GM21717 (cell line): ENCODE results near the gene AIMP1.
"Not testable (repeated sequence)": the region's sequence is repeated elsewhere in the genome, so short reads cannot be mapped to it uniquely, and the experiment has no call there.

ENCODE experiments used
- ATAC-seq: cut with Tn5 transposase; IDR thresholded peaks from one replicate; pipeline ENCODE4 v1.9.1; 2021; ENCODE audit warnings: mild to moderate bottlenecking, moderate library complexity; ENCODE audit not compliant: unreplicated experiment

AIMP1 gene

DNA sequence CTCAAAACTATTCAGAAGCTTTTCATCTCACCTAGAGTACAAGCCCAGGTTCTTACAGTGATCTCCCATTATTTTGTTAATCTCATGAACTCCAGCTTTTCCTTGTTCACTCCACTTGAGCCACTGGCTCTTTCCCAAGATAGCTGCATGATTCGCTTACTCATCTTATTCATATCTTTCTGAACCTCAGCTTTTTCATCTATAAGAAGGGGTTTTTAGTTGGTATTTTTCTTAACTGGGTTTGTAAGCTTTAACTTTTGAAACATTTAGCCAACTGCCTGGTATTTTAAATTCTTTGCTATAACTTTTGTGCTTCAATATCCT lies 28.3 kb downstream of the AIMP1 start:
- no peak for ATAC-seq

DNA sequence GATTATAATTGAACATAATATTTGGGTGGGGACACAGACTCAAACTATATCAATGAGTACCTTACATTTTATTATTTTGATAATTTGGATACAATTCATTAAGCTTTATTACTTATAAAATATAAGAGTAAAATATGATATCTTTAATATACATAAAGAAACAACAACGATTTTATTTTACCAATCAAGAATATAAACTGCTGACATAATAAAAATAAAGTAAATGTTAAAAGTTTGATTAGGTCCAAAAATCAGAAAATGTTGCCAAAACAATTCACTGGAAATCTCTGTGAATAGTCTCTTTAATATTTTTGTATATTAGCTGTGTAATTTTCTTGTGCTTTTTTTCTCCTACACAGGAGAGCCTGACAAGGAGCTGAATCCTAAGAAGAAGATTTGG lies 30.8 kb downstream of the AIMP1 start:
- no peak for ATAC-seq

DNA sequence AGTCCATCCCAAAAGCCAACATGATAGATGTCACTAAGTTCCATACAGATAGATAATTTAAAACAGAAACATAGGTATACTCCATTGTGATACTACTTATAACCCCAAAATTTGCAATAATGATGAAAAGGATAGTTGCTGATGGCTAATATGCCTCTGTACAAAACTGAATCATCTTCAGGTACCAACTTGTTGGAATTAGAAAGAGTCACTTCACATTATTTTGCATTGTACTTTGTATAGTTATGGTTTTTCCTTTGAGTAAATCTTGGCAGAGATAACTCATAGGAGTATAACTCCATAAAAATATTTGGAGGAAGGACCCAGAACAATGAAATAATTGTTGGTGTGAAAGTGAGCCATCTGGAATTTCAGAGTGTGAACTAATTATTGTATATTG lies 34.7 kb downstream of the AIMP1 start:
- no peak for ATAC-seq

DNA sequence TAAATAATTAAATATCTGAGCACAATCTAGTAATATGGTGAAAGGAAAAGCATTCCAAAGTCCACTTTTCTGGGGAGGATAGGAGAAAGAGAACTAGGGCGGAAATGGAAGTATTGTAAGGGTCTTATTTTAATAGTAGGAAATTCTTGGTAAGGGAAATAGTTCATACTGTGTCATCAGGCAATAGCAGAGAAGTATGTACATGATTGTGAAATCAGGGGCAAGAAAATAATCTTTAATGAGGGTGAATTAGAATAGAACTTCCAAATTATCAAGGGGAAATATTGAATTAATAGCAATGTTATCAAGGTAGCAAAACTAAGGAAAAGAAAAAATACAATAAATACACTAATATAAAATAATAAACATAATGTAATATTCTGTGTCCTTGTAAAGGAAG lies 37.4 kb downstream of the AIMP1 start:
- no peak for ATAC-seq

DNA sequence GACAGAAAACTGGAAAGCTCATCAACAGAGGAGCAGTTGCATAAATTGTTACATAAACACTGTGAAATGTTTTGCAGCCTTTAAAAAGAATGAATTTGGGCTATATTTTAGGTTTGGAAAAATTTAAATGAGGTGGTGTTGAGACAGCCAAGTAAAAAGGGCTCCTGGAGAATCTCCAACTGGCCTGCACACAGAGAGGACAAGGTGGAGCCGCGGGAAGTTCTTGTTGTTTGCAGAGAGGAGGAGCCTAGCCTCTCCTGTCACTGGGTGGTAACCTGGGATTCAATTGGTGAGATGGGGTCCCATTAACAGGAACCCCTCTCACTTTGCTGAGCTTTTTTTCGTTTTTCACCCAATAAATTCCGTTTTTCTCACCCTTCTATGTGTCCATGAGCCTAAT lies 38.8 kb downstream of the AIMP1 start:
- ATAC-seq = no peak

DNA sequence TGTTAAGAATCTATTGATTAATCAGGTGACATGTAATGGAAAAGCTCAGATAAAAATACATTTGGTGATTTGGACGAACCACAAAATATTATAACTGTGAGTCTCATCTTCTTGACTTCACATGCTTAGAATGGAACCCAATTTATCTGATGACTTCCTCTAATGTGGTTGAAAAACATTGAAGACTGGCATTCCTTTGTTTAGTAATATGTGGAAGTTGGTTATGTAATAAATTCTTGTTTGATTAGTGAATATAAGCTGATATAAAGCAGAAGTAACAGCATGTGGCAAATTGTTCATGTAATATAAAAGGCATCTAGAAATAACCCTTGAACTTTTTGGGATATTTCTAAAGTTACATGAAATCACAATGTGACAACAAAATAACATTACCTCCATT lies 42.5 kb downstream of the AIMP1 start:
- ATAC-seq = no peak

DNA sequence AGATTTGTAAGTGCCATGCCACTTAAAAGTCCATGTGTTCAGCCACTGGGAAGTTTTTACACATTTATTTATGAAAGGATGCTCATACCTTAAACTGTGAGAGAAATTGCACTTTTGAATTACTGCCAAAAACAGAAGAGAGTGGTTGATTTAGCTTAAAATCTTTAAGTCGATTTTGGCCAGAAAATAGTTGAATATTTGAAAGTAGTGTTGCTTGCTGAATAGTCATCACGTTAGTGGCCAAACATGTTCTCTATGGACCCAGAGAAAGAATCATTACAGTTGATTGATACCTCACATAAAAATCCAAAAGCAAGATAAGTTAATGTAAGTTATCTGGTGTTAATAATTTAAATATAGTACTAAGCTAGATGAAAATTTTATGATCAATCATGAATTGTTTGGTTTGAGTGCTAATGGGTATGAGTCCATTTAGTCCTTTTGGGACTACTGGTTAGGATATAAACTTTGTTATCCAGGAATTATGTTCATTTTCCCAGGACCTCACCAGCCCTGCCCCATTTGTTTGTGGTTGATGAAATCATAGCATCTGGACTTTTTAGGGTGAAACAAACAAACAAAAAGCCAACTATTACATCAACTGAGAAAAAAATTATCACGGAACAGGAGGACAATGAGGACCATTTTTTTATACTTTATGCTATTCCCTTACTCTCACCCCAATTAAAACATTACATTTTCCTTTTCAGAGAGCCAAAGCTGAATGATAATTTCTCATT lies 45.9 kb downstream of the AIMP1 start:
- ATAC-seq = no peak

DNA sequence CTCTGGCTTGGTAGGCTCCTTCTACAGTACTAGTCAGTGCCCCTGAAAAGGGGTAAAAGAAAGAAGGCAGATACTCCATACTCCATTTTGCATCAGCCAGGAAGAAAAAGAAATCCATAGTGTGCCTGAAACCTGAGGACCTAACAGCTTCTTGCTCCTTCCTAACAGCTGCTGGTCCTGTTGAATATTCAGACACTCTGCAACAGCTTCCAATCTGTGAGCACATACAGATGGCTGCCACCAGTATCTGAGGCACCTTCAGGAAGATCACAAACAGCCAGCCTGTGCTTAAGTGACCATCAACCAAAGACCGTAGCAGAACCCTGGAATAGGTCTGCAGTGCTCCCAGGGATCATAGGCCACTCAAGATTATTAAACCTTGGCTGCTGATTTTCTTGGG lies 47.9 kb downstream of the AIMP1 start:
- no peak for ATAC-seq

DNA sequence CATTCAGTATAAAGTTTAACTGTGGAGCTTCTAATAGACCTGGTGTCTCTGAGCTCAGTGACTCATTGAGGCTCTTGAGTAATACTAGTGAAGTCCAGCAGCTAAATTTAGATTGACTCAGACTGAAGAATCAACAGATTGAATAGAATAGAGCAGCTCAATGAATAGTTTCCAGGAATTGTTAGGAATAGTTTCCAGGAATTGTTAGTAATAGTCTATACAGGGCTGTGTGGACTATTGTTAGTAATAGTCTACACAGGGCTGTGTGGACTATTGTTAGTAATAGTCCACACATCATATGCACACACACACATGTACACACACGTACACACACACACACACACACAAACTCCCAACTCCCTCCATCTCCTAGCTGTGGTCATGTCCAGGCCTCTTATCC lies 49.3 kb downstream of the AIMP1 start:
- ATAC-seq = no peak

DNA sequence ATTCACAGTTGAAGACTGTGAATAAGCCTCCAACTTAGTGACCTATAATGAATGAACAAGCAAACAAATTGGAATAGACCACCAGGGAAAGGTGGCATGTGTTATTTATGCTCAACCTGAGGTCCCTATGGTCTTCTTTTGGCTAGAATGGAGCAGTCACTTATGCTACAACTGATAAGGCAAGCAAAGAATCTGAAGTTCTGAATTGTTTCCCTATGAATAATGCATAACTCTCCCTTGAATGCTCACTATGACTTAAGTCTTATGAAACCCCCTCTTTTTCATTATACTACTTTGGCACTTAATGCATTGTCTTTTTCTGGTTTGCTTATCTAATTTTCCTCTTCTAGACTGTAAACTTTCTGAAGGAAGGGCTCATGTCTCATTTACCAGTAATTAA lies 49.7 kb downstream of the AIMP1 start:
- ATAC-seq = no peak

DNA sequence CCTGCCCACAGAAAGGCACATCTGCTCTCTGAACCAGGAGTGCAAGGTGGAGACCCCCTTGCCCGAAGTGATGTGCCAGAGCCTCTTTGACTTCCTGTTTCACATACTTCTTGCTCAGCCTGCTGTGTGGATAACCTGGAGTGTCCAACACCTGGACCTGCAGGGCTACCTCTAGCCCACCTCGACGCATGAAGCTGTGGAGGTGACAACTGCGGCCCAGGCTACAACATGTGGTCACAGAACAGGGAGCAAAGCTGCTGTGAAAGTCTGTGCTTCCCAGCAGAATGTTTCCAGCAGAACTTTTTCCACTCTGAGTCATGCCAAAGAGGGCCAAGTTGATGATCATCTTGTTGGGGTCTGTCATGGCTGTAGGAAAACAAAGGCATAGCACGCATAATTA lies 50.7 kb downstream of the AIMP1 start:
- no peak for ATAC-seq

DNA sequence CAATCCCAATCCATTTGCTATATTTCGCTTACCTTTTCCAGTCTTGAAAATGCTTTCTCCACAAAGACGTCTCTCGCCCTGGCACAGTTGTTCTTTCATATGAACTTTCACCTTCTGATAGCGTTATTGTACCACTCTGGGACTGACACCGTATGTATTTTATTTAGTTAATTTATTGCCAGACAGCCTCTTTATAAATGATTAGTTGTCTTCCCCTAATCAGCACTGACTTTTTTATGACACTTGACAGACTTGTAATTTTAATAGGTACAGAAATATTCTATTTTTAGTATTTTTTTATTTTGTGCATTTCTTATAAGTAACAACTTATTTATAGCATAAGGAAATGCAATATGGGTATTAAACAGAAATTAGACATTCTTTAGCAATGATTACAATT lies 52.3 kb downstream of the AIMP1 start, which contains the start of gene GIMD1:
Gene GIMD1 (minus strand): TSS at position 101 of the 400 bp plus-strand sequence. CDS start 1,343 bp downstream, outside the sequence.
- no peak for ATAC-seq

DNA sequence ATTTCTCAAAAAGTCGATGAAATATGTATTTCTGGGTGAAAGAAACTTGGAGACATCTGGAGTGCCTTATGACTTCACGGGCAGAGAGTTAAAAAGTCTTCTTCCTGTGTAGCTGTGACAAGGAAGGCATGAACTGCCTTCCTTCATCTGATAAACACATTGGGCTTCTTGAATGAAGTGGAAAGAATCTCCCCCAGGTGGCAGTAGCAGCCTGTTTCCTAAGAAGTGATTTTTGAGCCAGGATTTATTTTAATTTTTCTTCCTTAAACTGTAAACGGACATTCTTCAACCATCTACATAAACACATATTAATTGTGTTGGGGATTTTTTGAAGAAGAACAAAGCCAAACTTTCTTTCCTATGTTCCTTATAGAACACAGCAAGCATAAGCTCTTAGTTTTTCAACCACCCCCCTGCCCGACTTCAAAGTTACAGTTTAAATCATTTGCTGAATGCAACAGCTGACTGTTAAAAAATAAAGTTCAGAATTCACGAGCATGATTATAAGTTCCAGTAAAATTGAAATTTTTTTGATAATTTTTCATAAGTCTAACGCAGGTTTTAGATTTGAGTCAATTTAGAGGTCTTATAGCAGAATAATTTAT lies 53.2 kb downstream of the AIMP1 start:
- ATAC-seq = peak; percentile 62

DNA sequence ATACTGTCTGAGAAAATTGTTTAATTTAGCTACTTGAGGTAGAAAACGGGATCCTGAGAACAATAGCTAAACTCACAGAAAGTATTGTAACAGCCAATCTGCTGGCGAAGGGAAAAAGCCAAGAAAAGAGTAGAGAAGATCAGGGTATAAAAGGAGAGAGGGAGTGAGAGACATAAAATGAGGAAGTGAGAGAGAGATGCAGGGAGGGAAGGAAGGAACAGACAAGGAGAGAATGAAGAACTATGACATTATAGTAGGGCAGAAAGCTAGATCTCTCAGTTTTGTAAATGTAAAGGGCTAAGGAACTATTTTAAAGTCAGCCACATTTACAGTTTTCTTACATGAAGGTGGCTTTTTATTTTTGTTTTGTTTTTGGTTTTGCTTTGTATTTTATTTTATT lies 53.9 kb downstream of the AIMP1 start:
- no peak for ATAC-seq

DNA sequence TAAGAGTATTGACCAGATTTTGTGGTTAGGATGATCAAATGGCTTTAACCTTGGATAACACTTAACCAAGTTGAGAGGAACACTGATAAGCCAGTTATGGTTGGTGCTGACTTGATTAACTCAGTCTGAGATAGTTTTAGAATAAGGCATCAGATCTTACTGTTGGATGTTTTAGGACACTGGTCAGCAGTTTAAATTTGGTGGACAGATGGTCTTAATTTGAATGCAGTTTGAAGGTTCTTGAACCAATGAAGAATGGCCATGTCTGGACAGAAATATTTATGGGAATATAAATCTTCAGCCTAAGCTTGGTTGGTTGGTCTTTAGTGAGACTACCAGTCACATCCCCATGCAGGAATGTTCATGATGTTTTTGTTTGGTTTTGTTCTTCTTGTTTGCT lies 54.8 kb downstream of the AIMP1 start:
- no peak for ATAC-seq

DNA sequence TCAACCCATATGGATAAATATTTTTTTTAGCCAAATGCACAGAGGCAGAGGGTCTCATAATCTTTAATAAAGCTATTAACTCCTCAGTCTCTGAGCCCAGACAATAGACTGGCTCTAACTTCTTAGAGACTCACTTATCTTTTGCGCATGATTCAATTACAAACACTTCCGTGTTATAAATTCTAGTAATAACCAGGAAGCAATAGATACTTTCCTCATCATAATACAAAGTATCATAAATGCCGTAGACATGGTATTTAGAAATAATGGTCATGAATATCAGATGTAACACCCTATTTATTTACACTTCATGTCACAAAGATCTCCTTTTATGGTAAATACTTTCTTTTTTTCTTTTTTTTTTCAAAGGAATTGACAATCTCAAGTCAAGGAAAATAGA lies 56.7 kb downstream of the AIMP1 start:
- ATAC-seq = no peak

DNA sequence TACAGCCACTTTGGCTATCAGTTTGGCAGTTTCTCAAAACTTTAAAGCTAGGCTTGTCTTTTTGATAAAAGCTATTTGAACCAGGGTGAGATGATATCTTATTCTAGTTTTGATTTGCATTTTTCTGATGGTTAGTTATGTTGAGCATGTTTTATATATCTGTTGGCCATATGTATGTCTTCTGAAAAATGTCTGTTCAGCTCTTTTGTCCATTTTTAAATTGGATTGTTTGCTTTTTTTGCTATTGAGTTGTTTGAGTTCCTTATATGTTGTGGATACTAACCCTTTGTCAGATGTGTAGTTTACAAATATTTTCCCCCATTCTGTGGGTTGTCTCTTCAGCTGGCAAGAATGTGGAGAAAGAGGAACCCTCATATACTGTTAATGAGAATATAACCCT lies 63.8 kb downstream of the AIMP1 start:
- no peak for ATAC-seq

DNA sequence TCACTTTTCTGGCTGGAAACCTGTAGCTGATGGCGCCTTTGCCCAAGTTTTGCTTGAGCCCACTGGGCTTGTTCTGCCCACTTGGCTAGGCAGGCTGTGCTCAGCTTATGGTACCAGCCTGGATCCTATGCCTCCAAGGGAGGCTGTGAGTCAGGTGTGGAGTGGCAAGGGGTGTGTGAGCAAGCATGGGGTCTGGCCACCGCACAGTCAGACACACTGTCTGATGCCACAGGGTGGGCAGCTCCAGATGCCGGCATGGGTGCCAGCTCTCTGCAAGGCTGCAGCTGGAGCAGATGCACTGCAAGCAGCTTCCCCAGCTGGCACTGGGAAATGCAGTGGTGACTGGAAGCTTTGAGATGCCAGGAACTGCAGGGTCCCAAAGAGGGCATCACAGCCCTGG lies 68.5 kb downstream of the AIMP1 start:
- ATAC-seq = no peak

DNA sequence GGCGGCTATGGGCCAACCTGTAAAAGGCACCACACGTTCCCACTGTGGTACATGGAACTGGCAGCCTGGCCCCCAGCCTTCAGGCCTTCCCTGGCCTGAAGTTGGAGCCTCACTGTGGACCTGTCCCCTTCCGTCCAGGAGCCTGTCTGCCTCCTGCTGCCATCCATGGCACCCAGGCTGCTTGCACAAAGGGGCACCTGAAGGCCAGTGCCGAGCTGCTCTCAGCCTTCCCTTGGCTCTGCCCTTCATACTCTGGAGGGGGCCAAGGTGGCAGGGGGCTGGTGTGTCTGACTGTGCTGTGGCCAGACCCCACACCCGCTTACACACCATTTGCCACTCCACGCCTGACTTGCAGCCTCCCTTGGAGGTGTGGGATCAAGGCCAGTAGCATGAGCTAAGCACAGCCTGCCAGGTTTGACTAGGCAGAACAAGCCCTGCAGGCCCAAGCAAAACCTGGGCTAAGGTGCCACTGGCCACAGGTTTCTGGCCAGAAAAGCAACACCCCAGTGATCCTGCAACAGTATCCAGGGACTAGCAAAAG lies 69.6 kb downstream of the AIMP1 start:
- ATAC-seq = no peak

DNA sequence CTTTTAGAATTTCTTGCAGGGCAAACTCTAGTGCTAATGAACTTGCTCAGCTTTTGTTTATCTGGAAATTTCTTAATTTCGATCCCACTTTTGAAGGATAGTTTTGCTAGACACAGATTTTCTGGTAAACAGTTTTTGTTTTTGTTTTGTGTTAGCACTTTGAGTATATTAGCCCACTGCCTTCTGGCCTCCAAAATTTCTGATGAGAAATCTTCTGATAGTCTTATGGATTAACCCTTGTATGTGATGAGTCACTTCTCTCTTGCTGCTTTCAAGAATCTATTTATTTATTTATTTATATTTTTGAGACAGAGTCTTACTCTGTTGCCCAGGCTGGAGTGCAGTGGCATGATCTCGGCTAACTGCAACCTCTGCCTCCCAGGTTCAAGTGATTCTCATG lies 79.2 kb downstream of the AIMP1 start:
- no peak for ATAC-seq

DNA sequence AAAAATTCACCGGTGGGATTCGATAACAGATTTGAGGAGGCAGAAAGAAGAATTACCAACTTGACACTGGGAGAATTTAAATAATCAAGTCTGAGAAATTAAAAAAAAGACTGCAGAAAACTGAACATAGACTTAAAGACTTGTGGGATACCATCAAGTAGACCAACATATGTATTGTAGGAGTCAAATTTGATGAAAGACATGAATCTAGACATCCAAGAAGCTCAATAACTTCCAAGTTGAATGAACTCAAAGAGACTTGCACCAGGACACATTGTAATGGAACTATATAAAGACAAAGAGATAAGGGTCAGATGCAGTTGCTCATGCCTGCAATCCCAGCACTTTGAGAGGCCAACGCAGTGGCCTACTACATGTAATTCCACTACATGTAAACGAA lies 82.5 kb downstream of the AIMP1 start:
- ATAC-seq = not testable (repeated sequence)
